ENCODE measurements around the gene NPAT.
"Not testable (repeated sequence)": the region's sequence is repeated elsewhere in the genome, so short reads cannot be mapped to it uniquely, and the experiment has no call there.

The NPAT gene

DNA sequence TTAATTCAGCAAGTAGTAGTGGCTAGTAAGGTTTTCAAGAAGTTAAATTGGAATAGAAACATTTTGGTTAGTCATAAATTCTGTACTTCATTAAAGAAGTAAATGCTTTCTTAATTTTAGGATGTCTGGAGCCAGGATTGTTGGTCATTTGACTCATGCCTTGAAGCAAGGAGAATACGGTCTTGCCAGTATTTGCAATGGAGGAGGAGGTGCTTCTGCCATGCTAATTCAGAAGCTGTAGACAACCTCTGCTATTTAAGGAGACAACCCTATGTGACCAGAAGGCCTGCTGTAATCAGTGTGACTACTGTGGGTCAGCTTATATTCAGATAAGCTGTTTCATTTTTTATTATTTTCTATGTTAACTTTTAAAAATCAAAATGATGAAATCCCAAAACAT, 75.3 kb downstream of the NPAT start:
- no peak for DNase-seq

DNA sequence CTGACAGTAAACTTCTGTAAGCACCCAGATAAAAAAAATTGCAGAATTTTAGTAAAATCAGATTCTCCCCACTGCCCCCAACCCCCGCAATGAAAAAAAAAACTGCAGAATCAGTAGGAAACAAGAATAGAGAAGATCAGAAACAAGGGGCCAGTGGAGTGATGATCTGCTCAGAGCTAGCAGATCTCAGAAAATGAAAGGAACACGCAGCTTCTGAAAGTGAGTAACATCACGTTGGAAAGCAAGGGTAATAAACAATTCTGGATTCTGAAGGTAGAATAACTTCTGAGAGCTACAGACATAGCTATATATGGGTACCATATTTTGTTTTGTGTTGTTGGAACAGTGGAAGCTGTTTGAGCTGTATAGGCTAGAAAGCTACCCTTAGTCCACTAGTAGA, 77.8 kb downstream of the NPAT start:
- DNase-seq: no peak

GRCh38 chr11:108142304-108142703, 80.1 kb downstream of the NPAT start:
- DNase-seq: no peak

DNA sequence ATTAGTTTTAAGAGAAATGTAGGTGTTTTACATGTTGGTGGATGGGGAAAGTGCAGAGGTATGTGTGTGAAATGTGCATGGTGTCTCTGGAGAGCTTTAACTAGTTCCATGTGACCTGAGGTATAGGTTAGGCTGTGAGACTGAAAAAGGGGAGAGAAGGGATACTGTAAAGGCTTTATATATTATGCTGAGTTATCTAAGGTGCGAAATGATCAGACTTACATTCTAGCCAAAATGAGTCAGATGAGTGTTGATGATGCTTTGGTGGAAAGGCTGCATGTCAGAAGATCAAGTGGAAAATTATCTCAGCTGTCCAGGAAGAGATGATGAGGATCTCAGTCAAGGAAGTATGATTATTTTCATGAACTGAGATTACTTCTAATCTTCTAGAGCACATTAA, 85.2 kb downstream of the NPAT start:
- DNase-seq: no peak

DNA sequence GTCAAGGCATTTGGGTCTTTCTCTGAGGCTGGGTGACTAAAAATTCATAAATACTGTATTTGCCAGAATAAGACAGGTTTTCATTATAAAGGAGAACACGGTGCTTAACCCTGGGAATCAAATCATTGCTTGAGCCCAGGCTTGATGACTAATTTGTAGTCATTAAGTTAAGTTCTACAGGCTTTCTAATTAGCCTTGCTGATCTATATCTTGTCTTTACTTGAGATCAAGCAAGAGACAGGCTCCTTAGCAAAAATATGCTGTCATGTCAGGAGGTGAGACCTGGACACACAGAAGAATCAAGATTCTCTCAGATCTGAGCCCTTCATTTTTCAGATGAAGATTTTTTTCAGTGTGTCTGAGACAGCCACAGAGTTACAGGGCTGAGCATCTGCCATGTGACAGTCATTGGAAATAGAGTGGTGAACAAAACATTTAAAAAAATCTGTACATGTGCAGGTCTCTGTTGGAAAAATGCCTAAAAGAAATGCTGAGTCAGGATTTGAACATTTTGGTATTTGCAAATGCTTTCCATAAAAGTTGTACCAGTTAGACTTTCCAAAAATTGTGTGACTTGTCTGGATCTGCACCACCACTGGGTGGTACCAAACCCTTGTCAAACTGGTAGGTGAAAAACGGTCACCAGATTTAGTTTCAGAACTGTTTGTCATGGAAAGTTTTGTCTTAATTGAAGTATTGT, 86.4 kb downstream of the NPAT start:
- DNase-seq: no peak

GRCh38 chr11:108132993-108133538, 89.4 kb downstream of the NPAT start:
- DNase-seq: peak; percentile 79

- DNase-seq: no peak
Measured at GRCh38 chr11:108131993-108132392, 90.4 kb downstream of the NPAT start.

GRCh38 chr11:108128772-108129171, 93.7 kb downstream of the NPAT start:
- DNase-seq: no peak

DNA sequence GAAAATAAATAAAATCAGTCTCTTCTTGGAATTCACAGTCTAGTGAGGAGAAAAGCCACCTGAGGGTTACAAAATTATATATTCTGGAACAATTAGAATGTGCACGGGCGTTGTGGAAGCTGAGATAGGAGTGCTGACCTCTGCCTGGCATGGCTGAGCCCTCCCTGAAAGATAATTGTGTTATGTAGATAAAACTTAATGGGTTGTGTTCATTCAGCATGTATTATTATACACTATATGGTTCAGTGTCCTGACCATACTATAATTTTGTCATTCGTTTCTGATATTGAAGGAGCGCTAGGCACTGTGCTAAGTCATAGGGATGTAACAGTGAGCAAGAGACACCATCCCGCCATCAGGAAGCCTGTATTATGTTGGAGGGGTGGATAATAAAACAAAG, 97.3 kb downstream of the NPAT start:
- DNase-seq: no peak

GRCh38 chr11:108122166-108122628, 100.2 kb downstream of the NPAT start:
- DNase-seq: no peak

DNA sequence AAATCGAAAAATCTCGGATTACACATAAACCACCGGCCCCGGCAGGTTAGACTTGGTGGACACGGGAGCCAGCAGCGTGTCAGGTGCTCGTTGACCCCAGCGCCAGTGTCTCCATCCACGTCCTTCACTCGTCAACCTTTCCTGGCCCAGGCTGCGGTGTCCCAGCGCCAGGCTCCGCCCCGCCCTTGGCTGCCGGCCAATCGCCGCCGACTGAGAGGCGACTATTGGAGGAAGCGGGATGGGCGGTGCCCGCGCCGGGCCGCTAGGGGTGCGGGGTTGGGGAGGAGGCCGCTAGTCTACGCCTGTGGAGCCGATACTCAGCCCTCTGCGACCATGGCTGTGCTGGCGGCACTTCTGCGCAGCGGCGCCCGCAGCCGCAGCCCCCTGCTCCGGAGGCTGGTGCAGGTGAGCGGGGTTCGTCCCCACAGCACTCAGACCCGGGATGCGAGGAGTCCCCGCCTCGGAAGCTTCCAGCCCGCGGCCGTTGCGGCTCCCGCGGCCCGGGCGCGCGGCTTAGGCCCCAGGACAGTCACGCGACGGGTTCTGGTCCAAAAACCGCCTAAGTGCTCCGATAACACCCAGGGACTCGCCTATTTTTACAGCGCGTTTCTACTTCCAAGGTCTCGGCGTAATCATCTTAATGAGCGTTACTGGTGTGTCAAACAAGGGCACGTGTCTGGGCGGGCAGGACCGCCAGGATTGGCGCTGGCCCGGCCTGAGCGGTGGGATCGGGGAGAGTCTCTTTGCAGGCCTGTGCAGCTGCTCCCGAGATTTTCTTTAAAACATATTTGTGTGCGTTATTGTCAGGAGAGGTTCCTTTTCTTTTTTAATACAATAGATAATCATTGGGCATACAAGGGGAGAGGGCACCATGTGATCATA, 100.9 kb downstream of the NPAT start, which contains the start of gene ACAT1:
Gene ACAT1, plus strand, starts transcription at position 294 of the 882 bp plus-strand sequence. Its CDS starts 40 bp downstream, at position 334.
- DNase-seq: peak; percentile 55

DNA sequence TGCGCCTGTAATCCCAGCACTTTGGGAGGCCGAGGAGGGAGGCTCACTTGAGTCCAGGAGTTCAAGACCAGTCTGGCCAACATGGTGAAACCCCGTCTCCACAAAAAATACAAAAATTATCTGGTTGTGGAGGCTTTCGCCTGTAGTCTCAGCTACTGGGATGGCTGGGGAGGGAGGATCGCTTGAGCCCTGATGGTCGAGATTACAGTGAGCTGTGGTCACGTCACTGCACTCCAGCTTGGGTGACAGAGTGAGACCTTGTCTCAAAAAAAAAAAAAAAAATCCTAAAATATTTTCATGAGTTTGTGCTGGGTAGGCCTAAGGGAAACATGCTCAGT, 101.5 kb downstream of the NPAT start:
- not testable (repeated sequence) for DNase-seq

- peak; percentile 27 for DNase-seq
Measured at GRCh38 chr11:108117746-108118371, 104.6 kb downstream of the NPAT start.

DNA sequence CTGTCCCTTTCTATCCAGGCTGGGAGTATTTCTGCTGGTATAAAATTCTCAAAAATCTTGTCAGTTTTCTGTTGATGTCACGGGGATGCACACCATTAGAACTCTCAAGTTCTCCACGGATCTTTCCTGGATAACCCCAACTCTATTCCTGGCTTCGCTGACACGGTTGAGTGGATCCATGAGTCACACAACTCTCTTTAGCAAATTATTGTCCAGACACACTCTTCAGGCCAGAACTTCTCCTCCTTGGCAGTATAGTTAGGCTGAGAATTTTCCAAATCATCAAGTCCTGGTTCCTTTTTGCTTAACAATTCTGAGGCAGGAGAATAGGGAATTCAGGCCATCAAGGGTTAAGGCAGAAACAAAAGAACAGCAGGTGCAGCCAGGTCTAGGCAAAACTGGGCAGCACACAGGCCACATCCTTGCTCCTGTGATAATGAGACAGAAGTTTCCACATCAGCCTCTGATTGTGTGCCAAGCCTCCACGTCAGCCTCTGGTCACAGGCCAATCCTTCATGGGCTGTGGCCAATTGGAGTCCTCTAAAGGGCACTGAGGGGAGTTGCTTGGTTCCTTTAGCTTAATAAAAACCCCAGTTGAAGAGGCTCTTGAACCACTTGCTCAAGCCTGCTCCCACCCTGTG, 106.8 kb downstream of the NPAT start:
- peak; percentile 97 for DNase-seq

GRCh38 chr11:108112057-108112456, 110.4 kb downstream of the NPAT start:
- DNase-seq: peak; percentile 90

GRCh38 chr11:108111126-108111525, 111.3 kb downstream of the NPAT start:
- DNase-seq: no peak
